ENCODE data around the gene CSNK1D. TPM values are rescaled to one million over a fixed set of nuclear protein-coding genes. Genes with fewer than 3 reads are reported as not detected.
A peak's percentile ranks its signal among the peaks of the same experiment; 100 is the strongest.

Gene CSNK1D
- total RNA-seq, 6 experiments from 2014 or later: 116 to 128 (median 118) TPM

DNA sequence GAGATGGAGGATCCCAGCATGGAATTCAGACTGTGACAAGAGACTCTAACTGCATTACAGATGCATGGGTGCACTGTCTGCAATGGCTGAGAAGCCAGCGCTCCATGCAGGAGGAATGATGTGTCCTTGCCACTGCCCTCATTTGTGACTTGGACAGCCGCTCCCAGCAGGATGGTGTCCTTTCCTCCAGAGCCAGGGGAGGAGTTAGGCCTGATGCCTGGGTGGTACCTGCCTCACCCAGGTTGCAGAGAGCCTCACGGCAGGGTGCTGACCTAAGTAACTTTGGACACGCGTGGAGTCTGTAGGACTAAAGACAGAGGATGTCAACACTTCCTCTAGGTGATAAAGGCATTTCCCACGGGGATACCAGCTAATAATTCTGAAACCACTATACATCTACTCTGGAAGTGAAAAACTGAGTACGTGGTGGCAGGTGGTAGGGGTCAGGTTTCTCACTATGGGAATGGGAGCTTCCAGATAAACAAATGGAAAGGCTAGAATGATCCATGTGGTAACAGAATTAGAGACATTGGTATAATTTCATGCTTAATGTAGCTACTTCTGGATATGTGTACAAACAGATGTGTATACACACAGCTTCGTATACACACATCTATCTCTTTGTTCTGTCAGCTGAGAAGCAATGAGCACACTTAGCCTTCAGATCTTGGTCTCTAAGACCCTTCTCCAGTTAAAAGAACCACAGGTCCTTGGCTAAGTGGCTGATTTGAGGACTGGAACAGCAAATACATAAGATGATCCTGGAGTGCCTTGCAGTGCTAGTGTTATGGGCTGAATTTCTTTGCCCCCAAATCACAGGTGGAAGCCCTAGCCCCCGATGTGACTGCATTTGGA is 13.7 kb upstream of the CSNK1D start:
- Mint-ChIP-seq H3K27me3 (ENCODE audit: insufficient read depth) (no peaks in the 10 kb centered on the region; the same call in 1 of the 2 replicates), H3K4me3 (no peak overlapping the region)

DNA sequence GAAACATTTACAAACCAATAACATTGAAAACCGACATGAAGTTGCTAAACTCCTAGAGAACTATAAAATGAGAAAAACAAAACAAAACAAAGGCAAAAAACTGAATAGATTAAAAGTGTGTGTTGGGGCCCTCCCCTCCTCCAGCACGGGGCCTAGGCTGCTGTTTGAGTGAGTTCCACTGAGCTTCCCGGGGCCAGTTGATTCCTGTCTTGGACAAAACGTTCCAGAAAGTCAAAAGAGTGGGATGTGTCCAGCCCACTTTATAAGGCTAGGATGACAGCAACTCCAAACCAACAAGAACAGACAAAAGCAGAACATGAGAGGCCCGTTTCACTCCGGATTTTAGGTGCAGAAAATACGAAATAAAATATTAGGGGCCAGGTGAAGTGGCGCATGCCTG is 11.6 kb upstream of the CSNK1D start:
- H3K27ac Mint-ChIP-seq: no peak overlapping the region
- TF ChIP-seq, protein P1, sequence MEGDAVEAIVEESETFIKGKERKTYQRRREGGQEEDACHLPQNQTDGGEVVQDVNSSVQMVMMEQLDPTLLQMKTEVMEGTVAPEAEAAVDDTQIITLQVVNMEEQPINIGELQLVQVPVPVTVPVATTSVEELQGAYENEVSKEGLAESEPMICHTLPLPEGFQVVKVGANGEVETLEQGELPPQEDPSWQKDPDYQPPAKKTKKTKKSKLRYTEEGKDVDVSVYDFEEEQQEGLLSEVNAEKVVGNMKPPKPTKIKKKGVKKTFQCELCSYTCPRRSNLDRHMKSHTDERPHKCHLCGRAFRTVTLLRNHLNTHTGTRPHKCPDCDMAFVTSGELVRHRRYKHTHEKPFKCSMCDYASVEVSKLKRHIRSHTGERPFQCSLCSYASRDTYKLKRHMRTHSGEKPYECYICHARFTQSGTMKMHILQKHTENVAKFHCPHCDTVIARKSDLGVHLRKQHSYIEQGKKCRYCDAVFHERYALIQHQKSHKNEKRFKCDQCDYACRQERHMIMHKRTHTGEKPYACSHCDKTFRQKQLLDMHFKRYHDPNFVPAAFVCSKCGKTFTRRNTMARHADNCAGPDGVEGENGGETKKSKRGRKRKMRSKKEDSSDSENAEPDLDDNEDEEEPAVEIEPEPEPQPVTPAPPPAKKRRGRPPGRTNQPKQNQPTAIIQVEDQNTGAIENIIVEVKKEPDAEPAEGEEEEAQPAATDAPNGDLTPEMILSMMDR (IDR thresholded peaks at IDR 0.05): no peak
- H3K4me3 Mint-ChIP-seq: no peak overlapping the region

More for the DNA sequence above, 13.7 kb upstream of the CSNK1D start:
- no peaks in the 10 kb centered on the region for H3K9me3 Mint-ChIP-seq
- H3K4me1 Mint-ChIP-seq (ENCODE audit: low read depth): peaks cover 40% of the 10 kb centered on the region
- no peak overlapping the region for H3K27ac Mint-ChIP-seq
- TF ChIP-seq, protein P1 (IDR thresholded peaks at IDR 0.05): no peak
- no peaks in the 10 kb centered on the region for H3K36me3 Mint-ChIP-seq (ENCODE audit: low read depth)
- DNase-seq: no peak

DNA sequence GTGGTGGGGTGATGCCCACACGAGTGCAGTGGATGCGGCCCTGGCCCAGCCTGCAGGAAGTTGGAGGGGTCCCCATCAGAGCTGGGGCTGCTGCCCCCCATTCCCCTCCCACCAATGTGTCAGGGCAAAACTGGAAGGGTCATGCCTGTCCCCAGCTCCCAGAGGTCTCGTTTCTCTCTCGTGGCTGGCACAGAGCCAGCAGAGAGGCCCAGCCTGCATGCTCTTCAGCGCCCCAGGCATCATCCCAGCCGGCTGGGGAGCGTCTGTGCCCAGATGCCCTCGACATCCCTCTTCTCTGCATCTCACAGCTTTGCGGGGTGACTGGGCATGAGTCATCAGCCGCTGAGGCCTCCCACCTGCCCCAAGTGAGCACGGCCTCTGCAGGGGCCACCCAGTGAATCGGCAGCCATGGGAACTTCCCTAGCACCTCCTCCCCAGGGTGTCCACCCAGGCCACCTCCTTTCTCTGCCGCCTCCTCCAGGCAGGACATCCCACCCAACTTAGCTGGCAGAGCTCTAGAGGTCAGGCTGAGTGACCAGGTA is 9.8 kb upstream of the CSNK1D start:
- TF ChIP-seq, protein P1 (IDR thresholded peaks at IDR 0.05): no peak
- DNase-seq: peak; percentile 87
- Mint-ChIP-seq H3K4me3 (no peak overlapping the region), H3K27me3 (ENCODE audit: insufficient read depth) (no peaks in the 10 kb centered on the region; the same call in 1 of the 2 replicates), H3K27ac (peak overlapping the region; percentile 21), H3K9me3 (no peaks in the 10 kb centered on the region), H3K4me1 (ENCODE audit: low read depth) (peaks cover 36% of the 10 kb centered on the region), H3K36me3 (ENCODE audit: low read depth) (no peaks in the 10 kb centered on the region)

More for the DNA sequence above, 11.6 kb upstream of the CSNK1D start:
- DNase-seq: no peak
- Mint-ChIP-seq H3K9me3 (no peaks in the 10 kb centered on the region), H3K36me3 (ENCODE audit: low read depth) (no peaks in the 10 kb centered on the region), H3K4me1 (ENCODE audit: low read depth) (peaks cover 48% of the 10 kb centered on the region), H3K27me3 (ENCODE audit: insufficient read depth) (no peaks in the 10 kb centered on the region; the same call in 1 of the 2 replicates)

DNA sequence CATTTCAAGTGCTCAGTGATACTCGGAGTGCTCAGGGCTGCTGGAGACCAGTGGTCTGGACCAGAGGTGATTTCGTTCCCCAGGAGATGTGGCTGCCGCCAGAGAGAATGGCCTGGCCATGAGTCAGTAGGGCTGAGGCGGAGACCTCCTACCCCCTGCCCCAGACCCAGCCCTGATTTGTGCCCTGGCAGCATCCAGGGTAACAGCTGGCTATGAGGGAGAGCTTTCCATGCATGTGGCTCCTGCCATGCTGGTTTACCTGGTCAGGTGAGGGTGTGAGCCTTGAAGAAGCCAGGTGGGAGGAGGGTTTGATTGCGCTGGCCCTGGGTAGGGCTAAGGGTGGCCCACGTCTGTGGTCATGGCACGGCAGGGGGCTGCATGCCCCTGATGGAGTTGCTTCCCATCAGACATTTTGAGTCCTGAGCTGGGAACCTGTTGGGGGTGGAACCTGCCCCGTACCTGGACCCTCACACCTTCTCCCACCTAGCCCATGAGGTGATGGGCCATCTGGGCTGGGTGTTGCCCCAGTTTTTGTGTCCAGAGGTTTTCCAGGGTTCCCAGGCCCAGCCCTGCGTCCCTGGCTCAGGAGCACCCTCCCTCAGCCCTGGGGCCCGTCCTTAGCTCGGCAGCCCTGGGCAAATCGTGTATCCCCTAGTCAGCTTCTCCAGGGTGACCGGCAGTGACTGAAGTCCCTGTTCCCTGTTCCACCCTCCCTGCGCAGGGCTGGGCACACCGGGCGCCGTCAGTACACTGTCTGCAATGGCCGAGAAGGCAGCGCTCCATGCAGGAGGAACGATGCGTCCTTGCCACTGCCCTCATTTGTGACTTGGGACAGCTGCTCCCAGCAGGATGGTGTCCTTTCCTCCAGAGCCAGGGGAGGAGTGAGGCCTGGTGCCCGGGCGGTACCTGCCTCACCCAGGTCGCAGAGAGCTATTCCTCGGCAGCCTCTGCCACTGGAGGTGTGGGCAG is 9.0 kb upstream of the CSNK1D start:
- H3K27me3 Mint-ChIP-seq (ENCODE audit: insufficient read depth): no peaks in the 10 kb centered on the region; the same call in 1 of the 2 replicates
- no peaks in the 10 kb centered on the region for H3K9me3 Mint-ChIP-seq
- peaks cover 29% of the 10 kb centered on the region for H3K4me1 Mint-ChIP-seq (ENCODE audit: low read depth)
- no peaks in the 10 kb centered on the region for H3K36me3 Mint-ChIP-seq (ENCODE audit: low read depth)
- H3K27ac Mint-ChIP-seq: no peak overlapping the region
- DNase-seq: no peak
- H3K4me3 Mint-ChIP-seq: no peak overlapping the region
- TF ChIP-seq, protein P1 (IDR thresholded peaks at IDR 0.05): no peak

DNA sequence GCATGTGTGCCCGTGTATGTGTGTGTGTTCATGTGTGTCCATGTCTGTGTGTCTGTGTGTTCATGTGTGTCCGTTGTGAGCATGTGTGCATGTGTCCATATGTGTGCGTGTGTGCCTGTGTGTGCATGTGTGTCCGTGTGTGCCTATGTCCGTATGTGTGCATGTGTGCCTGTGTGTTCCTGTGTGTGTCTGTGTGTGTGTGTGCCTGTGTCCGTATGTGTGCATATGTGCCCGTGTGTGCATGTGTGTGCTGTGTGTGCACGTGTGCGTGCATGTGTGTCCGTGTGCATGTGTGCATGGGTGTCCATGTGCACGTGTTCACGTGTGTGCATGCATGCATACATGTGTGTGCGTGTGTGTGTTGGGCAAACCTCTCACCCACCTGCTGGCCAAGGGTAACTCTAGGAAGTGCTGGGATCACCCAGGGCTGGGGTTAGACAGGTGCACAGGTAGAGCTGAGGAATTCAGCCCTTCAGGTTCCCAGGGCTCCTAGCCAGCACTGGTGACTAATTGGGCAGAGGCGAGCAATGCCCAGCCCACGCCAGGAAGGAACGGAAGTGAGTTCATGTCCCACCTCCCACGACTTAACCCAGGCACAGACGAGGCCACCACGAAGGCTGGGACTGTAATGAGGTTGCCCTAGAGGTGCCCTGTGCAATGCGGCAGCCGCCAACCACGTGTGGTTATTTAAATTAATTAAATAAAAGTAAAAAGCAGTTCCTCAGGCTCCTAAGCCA is 8.2 kb upstream of the CSNK1D start:
- Mint-ChIP-seq H3K9me3 (no peaks in the 10 kb centered on the region), H3K4me3 (no peak overlapping the region), H3K27ac (no peak overlapping the region), H3K4me1 (ENCODE audit: low read depth) (peaks cover 28% of the 10 kb centered on the region), H3K27me3 (ENCODE audit: insufficient read depth) (no peaks in the 10 kb centered on the region; the same call in 1 of the 2 replicates), H3K36me3 (ENCODE audit: low read depth) (no peaks in the 10 kb centered on the region)
- TF ChIP-seq, protein P1 (IDR thresholded peaks at IDR 0.05): no peak
- DNase-seq: no peak

Data from HFFc6 (cell line).